Activated naive CD8-positive, alpha-beta T cell treated with anti-CD3 and anti-CD28 coated beads for 36 hours (primary cell): Measurements from ENCODE around the gene RABGAP1. TPM values are rescaled to one million over a fixed set of nuclear protein-coding genes. Genes with fewer than 3 reads are reported as not detected.

Source experiments
- DNase-seq: peaks from one replicate; pipeline ENCODE4 v3.0.0; 2021
- H3K27ac Mint-ChIP-seq: one replicate; pipeline ENCODE4 v1.8.0; 2022; ENCODE audit warnings: mild to moderate bottlenecking, moderate library complexity, mixed read lengths
- H3K27me3 Mint-ChIP-seq: one replicate; pipeline ENCODE4 v1.8.0; 2022; ENCODE audit warnings: mild to moderate bottlenecking, mixed read lengths
- H3K36me3 Mint-ChIP-seq: one replicate; pipeline ENCODE4 v1.8.0; 2021; ENCODE audit warnings: mild to moderate bottlenecking, mixed read lengths
- H3K4me1 Mint-ChIP-seq: one replicate; pipeline ENCODE4 v1.8.0; 2021; ENCODE audit warnings: mixed read lengths
- H3K4me3 Mint-ChIP-seq: one replicate; pipeline ENCODE4 v1.8.0; 2022; ENCODE audit warnings: mild to moderate bottlenecking, moderate library complexity, mixed read lengths
- H3K9me3 Mint-ChIP-seq: one replicate; pipeline ENCODE4 v1.8.0; 2022; ENCODE audit warnings: mixed read lengths
- total RNA-seq, 2 experiments: library from RNA; stranded (reverse); gene quantifications; one replicate each; pipeline ENCODE4 v1.2.3, GENCODE V29; 2021

Gene RABGAP1
- total RNA-seq, 2 experiments from 2014 or later, result 19.4 to 20.6 TPM

GRCh38 chr9:123064716-123065115, 123.9 kb downstream of the RABGAP1 start:
- H3K27me3 Mint-ChIP-seq, result no peaks in the 10 kb centered on the region
- H3K9me3 Mint-ChIP-seq, result no peaks in the 10 kb centered on the region
- H3K4me1 Mint-ChIP-seq, result no peaks in the 10 kb centered on the region
- no peak overlapping the region for H3K4me3 Mint-ChIP-seq
- no peak for DNase-seq
- H3K27ac Mint-ChIP-seq, result no peak overlapping the region
- H3K36me3 Mint-ChIP-seq, result peaks cover 2% of the 10 kb centered on the region

GRCh38 chr9:123065196-123065595, 124.4 kb downstream of the RABGAP1 start:
- H3K27ac Mint-ChIP-seq, result no peak overlapping the region
- DNase-seq, result no peak
- peaks cover 3% of the 10 kb centered on the region for H3K36me3 Mint-ChIP-seq
- H3K4me1 Mint-ChIP-seq, result no peaks in the 10 kb centered on the region
- H3K27me3 Mint-ChIP-seq, result no peaks in the 10 kb centered on the region
- H3K4me3 Mint-ChIP-seq, result no peak overlapping the region
- H3K9me3 Mint-ChIP-seq, result no peaks in the 10 kb centered on the region

GRCh38 chr9:123067136-123067535, 126.3 kb downstream of the RABGAP1 start:
- Mint-ChIP-seq H3K36me3 (peaks cover 7% of the 10 kb centered on the region), H3K4me3 (no peak overlapping the region), H3K4me1 (no peaks in the 10 kb centered on the region), H3K27ac (no peak overlapping the region), H3K27me3 (no peaks in the 10 kb centered on the region), H3K9me3 (no peaks in the 10 kb centered on the region)
- DNase-seq, result no peak

- H3K27me3 Mint-ChIP-seq, result no peaks in the 10 kb centered on the region
- H3K9me3 Mint-ChIP-seq, result no peaks in the 10 kb centered on the region
- no peak for DNase-seq
- peaks cover 5% of the 10 kb centered on the region for H3K36me3 Mint-ChIP-seq
- H3K4me1 Mint-ChIP-seq, result no peaks in the 10 kb centered on the region
- no peak overlapping the region for H3K4me3 Mint-ChIP-seq
- H3K27ac Mint-ChIP-seq, result no peak overlapping the region
These were observed 128.2 kb downstream of the RABGAP1 start for GRCh38 chr9:123069010-123069481.

DNA sequence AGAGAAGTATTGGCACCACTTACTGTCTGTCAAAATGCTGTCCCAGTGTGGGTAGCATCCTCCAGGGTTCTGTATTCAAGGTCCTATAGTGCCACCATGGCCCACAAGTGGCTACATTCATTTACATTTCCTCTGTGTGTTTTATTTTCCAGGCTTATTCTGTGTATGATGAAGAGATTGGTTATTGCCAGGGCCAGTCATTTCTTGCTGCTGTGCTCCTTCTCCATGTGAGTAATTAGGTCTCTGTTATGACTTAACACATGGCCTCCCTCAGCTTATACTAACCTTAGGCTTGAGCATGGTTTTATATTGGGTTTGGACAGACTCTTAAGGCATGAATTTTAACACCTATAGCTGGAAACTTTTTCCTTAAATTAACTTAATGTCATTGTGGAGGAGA, 129.4 kb downstream of the RABGAP1 start:
- H3K27ac Mint-ChIP-seq, result no peak overlapping the region
- no peaks in the 10 kb centered on the region for H3K9me3 Mint-ChIP-seq
- H3K36me3 Mint-ChIP-seq, result peaks cover 8% of the 10 kb centered on the region
- no peaks in the 10 kb centered on the region for H3K4me1 Mint-ChIP-seq
- DNase-seq, result no peak
- no peak overlapping the region for H3K4me3 Mint-ChIP-seq
- no peaks in the 10 kb centered on the region for H3K27me3 Mint-ChIP-seq

- H3K4me1 Mint-ChIP-seq, result no peaks in the 10 kb centered on the region
- no peak overlapping the region for H3K27ac Mint-ChIP-seq
- H3K36me3 Mint-ChIP-seq, result peaks cover 8% of the 10 kb centered on the region
These were observed 131.7 kb downstream of the RABGAP1 start for GRCh38 chr9:123072407-123072995.

DNA sequence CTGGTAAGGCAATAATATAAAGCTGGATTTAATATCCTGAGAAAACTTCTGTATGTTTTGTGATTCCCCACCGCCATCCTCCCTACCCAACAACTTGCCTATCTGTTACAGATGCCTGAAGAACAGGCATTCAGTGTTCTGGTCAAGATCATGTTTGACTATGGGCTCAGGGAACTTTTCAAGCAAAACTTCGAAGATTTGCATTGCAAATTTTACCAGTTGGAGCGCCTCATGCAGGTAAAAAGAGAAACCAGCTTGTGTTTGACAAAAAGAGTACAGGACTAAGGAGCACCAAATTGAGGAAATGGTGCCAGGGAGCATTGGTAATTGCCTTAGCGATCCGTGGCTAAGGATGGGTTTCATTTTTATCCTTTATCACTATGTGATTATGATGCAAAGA, 132.6 kb downstream of the RABGAP1 start:
- Mint-ChIP-seq H3K9me3 (no peaks in the 10 kb centered on the region), H3K27me3 (no peaks in the 10 kb centered on the region), H3K27ac (no peak overlapping the region), H3K4me1 (no peaks in the 10 kb centered on the region), H3K4me3 (no peak overlapping the region), H3K36me3 (peaks cover 8% of the 10 kb centered on the region)
- DNase-seq, result no peak

More at GRCh38 chr9:123072407-123072995, 131.7 kb downstream of the RABGAP1 start:
- Mint-ChIP-seq H3K27me3 (no peaks in the 10 kb centered on the region), H3K9me3 (no peaks in the 10 kb centered on the region), H3K4me3 (no peak overlapping the region)
- DNase-seq, result no peak

- H3K27ac Mint-ChIP-seq, result no peak overlapping the region
- no peak overlapping the region for H3K4me3 Mint-ChIP-seq
- H3K27me3 Mint-ChIP-seq, result no peaks in the 10 kb centered on the region
- H3K9me3 Mint-ChIP-seq, result no peaks in the 10 kb centered on the region
- peaks cover 8% of the 10 kb centered on the region for H3K36me3 Mint-ChIP-seq
- no peak for DNase-seq
- H3K4me1 Mint-ChIP-seq, result no peaks in the 10 kb centered on the region
These were observed 133.2 kb downstream of the RABGAP1 start for GRCh38 chr9:123073991-123074422.

DNA sequence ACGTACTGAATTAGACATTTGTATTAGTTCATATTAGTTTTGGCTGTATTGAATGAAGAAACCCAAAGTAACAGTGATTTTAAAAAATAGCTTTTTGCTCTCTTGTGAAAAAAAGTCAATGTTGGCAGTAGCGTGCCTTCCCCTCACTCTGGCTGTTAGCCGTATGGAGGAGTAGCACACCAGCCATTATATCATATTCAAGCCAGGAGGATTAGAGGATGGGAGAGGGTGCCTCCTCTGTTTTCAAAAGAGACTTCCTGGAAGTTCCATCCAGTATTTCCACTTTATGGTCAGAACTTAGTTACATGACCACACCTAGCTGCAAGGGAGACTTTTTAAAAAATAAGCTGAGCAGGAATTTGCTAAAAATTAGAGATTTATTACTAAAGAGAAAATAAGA, 133.8 kb downstream of the RABGAP1 start:
- DNase-seq, result no peak
- no peaks in the 10 kb centered on the region for H3K27me3 Mint-ChIP-seq
- H3K9me3 Mint-ChIP-seq, result no peaks in the 10 kb centered on the region
- H3K4me3 Mint-ChIP-seq, result no peak overlapping the region
- H3K36me3 Mint-ChIP-seq, result peaks cover 8% of the 10 kb centered on the region
- H3K4me1 Mint-ChIP-seq, result no peaks in the 10 kb centered on the region
- no peak overlapping the region for H3K27ac Mint-ChIP-seq

- no peaks in the 10 kb centered on the region for H3K4me1 Mint-ChIP-seq
- no peak for DNase-seq
These were observed 139.6 kb downstream of the RABGAP1 start for GRCh38 chr9:123080444-123080843.

GRCh38 chr9:123081824-123082223, 141.0 kb downstream of the RABGAP1 start:
- H3K4me1 Mint-ChIP-seq, result no peaks in the 10 kb centered on the region

More at GRCh38 chr9:123080444-123080843, 139.6 kb downstream of the RABGAP1 start:
- Mint-ChIP-seq H3K27ac (no peak overlapping the region), H3K27me3 (no peaks in the 10 kb centered on the region), H3K36me3 (peaks cover 3% of the 10 kb centered on the region), H3K9me3 (no peaks in the 10 kb centered on the region), H3K4me3 (no peak overlapping the region)

DNA sequence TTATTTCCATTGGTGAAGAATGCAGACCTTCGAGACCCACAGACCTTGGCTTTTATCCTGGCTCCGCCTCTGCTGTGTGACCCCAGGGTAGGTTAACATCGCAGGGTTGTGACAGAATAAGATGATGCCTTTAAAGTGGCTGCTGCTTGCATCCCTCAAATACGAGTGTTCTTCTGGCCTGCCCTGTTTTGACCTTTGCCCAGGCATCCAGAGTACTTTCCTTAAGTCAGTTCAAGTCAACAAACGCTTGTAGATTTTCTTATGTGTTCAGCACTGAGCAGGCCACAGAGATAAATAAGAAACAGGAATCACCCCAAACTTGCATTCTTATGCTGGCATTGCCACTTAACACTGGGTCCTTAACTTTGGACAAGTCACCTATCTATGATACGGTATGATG, 142.9 kb downstream of the RABGAP1 start:
- Mint-ChIP-seq H3K27me3 (no peaks in the 10 kb centered on the region), H3K4me3 (no peak overlapping the region)

More at GRCh38 chr9:123081824-123082223, 141.0 kb downstream of the RABGAP1 start:
- DNase-seq, result no peak
- Mint-ChIP-seq H3K27ac (no peak overlapping the region), H3K4me3 (no peak overlapping the region), H3K27me3 (no peaks in the 10 kb centered on the region), H3K36me3 (peaks cover 3% of the 10 kb centered on the region), H3K9me3 (no peaks in the 10 kb centered on the region)

DNA sequence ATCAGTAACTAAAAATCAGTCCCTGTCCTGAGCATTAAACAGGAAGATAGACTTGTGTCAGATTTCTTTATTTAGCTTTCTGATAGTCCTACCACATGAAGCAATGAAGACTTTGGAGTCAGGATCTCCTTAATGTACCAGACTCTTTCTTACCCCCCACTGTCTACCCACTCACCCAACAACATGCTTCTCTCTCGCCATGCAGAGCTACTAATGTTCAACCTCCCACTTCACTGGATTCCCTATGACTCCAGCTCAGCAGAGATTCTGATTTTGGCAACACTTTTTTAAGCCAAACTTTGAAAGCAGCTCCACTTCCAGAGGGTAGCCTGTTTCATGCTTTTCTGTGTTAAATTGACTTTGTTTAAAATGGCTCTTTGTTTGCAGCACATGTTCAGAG, 143.4 kb downstream of the RABGAP1 start:
- Mint-ChIP-seq H3K27me3 (no peaks in the 10 kb centered on the region), H3K4me1 (no peaks in the 10 kb centered on the region), H3K27ac (no peak overlapping the region), H3K4me3 (no peak overlapping the region), H3K9me3 (no peaks in the 10 kb centered on the region), H3K36me3 (peaks cover 3% of the 10 kb centered on the region)
- DNase-seq, result no peak

More for the DNA sequence above, 142.9 kb downstream of the RABGAP1 start:
- no peaks in the 10 kb centered on the region for H3K9me3 Mint-ChIP-seq
- no peak overlapping the region for H3K27ac Mint-ChIP-seq
- no peak for DNase-seq
- H3K4me1 Mint-ChIP-seq, result no peaks in the 10 kb centered on the region
- peaks cover 3% of the 10 kb centered on the region for H3K36me3 Mint-ChIP-seq

DNA sequence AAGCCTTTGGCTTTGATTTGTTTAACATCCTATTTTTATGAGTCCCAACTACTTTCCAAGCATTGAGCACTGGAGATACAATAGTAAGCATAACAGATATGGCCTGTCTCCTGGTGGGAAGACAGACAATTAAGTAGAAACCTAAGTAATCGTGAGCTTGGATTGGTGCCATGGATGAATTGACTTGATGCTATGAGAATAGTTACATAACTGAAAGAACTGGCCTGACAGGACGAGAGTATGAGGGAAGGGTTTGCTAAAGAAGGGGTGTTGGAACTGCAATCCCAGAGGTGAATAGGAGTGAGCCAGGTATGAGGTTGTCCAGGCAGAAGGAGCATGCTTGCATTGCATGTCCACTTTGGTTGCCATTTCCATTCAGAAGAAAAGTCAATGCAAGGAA, 145.1 kb downstream of the RABGAP1 start:
- Mint-ChIP-seq H3K27ac (no peak overlapping the region), H3K9me3 (no peaks in the 10 kb centered on the region), H3K27me3 (no peaks in the 10 kb centered on the region), H3K4me1 (no peaks in the 10 kb centered on the region), H3K4me3 (no peak overlapping the region), H3K36me3 (no peaks in the 10 kb centered on the region)
- no peak for DNase-seq

DNA sequence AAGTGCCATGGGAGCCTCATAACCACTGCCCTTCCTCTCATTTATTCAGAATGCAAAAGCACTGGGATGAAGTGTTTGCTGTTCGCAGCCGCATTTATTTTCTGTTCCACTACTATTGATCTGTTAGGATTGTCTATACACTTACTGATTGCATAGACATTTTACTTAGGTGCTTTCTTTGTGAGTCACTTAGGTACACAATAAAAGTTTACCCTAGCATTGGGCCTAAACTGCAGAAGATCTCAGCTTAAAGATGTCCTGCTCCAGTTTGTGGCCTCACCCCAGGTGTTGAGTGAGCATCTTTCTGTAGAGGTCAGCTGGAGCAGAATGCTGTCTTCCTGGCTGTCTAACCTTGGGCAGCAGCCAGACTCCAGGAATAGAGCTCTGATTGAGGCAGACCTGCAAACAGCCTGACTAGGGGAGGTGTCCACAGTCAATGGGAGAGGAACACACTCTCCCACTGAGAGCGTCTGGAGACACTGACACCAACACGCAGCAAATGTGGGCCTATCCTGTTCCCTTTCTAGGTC, 146.6 kb downstream of the RABGAP1 start:
- H3K9me3 Mint-ChIP-seq, result no peaks in the 10 kb centered on the region
- no peak overlapping the region for H3K27ac Mint-ChIP-seq
- H3K27me3 Mint-ChIP-seq, result no peaks in the 10 kb centered on the region
- H3K4me1 Mint-ChIP-seq, result no peaks in the 10 kb centered on the region
- H3K4me3 Mint-ChIP-seq, result no peak overlapping the region
- no peak for DNase-seq
- H3K36me3 Mint-ChIP-seq, result no peaks in the 10 kb centered on the region

GRCh38 chr9:123089040-123089439, 148.2 kb downstream of the RABGAP1 start:
- Mint-ChIP-seq H3K4me3 (no peak overlapping the region), H3K4me1 (no peaks in the 10 kb centered on the region), H3K27me3 (no peaks in the 10 kb centered on the region), H3K36me3 (no peaks in the 10 kb centered on the region), H3K9me3 (no peaks in the 10 kb centered on the region), H3K27ac (no peak overlapping the region)
- DNase-seq, result no peak
